ENCODE measurements around the gene FERMT1.
"Not testable (repeated sequence)": the region's sequence is repeated elsewhere in the genome, so short reads cannot be mapped to it uniquely, and the experiment has no call there.

DNA sequence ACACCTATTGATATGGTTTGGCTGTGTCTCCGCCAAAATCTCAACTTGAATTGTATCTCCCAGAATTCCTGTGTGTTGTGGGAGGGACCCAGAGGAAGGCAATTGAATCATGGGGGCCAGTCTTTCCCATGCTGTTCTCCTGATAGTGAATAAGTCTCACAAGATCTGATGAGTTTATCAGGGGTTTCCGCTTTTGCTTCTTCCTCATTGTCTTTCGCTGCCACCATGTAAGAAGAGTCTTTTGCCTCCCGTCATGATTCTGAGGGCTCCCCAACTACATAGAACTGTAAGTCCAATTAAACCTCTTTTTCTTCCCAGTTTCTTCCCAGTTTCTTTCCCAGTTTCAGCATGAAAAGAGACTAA lies 68.2 kb downstream of the FERMT1 start:
- TF ChIP-seq CTCF (conservative IDR thresholded peaks at IDR 0.05); ZFX (IDR thresholded peaks at IDR 0.05): not testable (repeated sequence)

All from C4-2B (cell line).